HEK293 (cell line): ENCODE data around the gene NDST1.

Experiments used
- CTCF ChIA-PET: fragments of 350-600 bp; formaldehyde crosslinking; extraction: SDS; loops from one replicate; lab custom pipeline; 2021; ENCODE audit warnings: antibody characterized with exemption; lab: Yijun Ruan, JAX
- POLR2A ChIA-PET: fragments of 300-600 bp; formaldehyde crosslinking; extraction: SDS; loops from one replicate; lab custom pipeline; 2020; ENCODE audit warnings: antibody characterized with exemption, inconsistent platforms; lab: Yijun Ruan, JAX
- H3K27ac ChIP-seq: fragments of 200-500 bp; sonication (Bioruptor generic); 2 replicates; pipeline ENCODE4 v1.5.1; 2014; ENCODE audit warnings: low read depth, low read length, control low read depth, inconsistent platforms; ENCODE audit errors: extremely low read depth
- H3K36me3 ChIP-seq, 2 experiments: fragments of 200-500 bp in 1 of 2; sonication (Bioruptor generic) in 1 of 2; 1 replicate in 1 of 2; 2 replicates in 1 of 2; pipeline ENCODE4 v1.5.1; 2014 to 2017; ENCODE audit warnings: inconsistent platforms in 2 of 2, low read length in 2 of 2; ENCODE audit not compliant: control insufficient read depth in 2 of 2, insufficient read depth in 1 of 2
- H3K4me1 ChIP-seq: fragments of 200-500 bp; sonication (Bioruptor generic); 2 replicates; pipeline ENCODE4 v1.5.1; 2014; ENCODE audit warnings: mild to moderate bottlenecking, low read length, inconsistent platforms; ENCODE audit not compliant: control insufficient read depth, insufficient read depth
- H3K4me3 ChIP-seq: 2 replicates; pipeline ENCODE4 v1.5.1; 2011; ENCODE audit warnings: low read depth, mild to moderate bottlenecking, control low read depth, low read length, moderate library complexity
- H3K9me3 ChIP-seq: fragments of 200-500 bp; sonication (Bioruptor generic); 2 replicates; pipeline ENCODE4 v1.5.1; 2014; ENCODE audit warnings: low read depth, low read length, inconsistent platforms; ENCODE audit not compliant: control insufficient read depth, insufficient read depth
- ATF2 ChIP-seq: fragments of 450-650 bp; formaldehyde crosslinking; IDR thresholded peaks from 2 replicates; pipeline ENCODE4 v1.5.1; 2016; ENCODE audit warnings: missing biosample characterization, missing genetic modification characterization, low read depth
- BCL6B ChIP-seq: fragments of 450-650 bp; formaldehyde crosslinking; IDR thresholded peaks from 2 replicates; pipeline ENCODE4 v1.5.1; 2017; ENCODE audit warnings: missing biosample characterization, missing genetic modification characterization
- CTCF ChIP-seq: fragments of 450-650 bp; formaldehyde crosslinking; IDR thresholded peaks from 2 replicates; pipeline ENCODE4 v1.5.1; 2016; ENCODE audit warnings: missing biosample characterization, missing genetic modification characterization
- HOXD13 ChIP-seq: sonication (generic); formaldehyde crosslinking; IDR thresholded peaks from 2 replicates; pipeline ENCODE4 v1.8.0; 2022; ENCODE audit warnings: missing genetic modification reagents, borderline replicate concordance
- TCF7L2 ChIP-seq: IDR thresholded peaks from 2 replicates; pipeline ENCODE4 v1.6.1; 2011; ENCODE audit warnings: low read depth, mild to moderate bottlenecking, inconsistent platforms, low read length, moderate library complexity, borderline replicate concordance
- ZBTB1 ChIP-seq: fragments of 450-650 bp; formaldehyde crosslinking; IDR thresholded peaks from 2 replicates; pipeline ENCODE4 v1.5.1; 2016; ENCODE audit warnings: missing biosample characterization, missing genetic modification characterization
- ZFHX2 ChIP-seq: fragments of 450-650 bp; formaldehyde crosslinking; conservative IDR thresholded peaks from 2 replicates; pipeline ENCODE4 v1.5.1; 2016; ENCODE audit warnings: missing biosample characterization, missing genetic modification characterization
- ZFP41 ChIP-seq: fragments of 450-650 bp; formaldehyde crosslinking; IDR thresholded peaks from 2 replicates; pipeline ENCODE4 v1.5.1; 2016; ENCODE audit warnings: missing biosample characterization, missing genetic modification characterization, borderline replicate concordance
- ZNF112 ChIP-seq: fragments of 450-650 bp; formaldehyde crosslinking; IDR thresholded peaks from 2 replicates; pipeline ENCODE4 v1.5.0; 2017; ENCODE audit warnings: missing biosample characterization, missing genetic modification characterization
- ZNF132 ChIP-seq: fragments of 450-650 bp; formaldehyde crosslinking; IDR thresholded peaks from 2 replicates; pipeline ENCODE4 v1.5.1; 2017; ENCODE audit warnings: missing biosample characterization, missing genetic modification characterization, borderline replicate concordance
- ZNF133 ChIP-seq: fragments of 450-650 bp; formaldehyde crosslinking; IDR thresholded peaks from 2 replicates; pipeline ENCODE4 v1.5.1; 2016; ENCODE audit warnings: missing biosample characterization, missing genetic modification characterization
- ZNF146 ChIP-seq: fragments of 450-650 bp; formaldehyde crosslinking; IDR thresholded peaks from 2 replicates; pipeline ENCODE4 v1.5.1; 2016; ENCODE audit warnings: missing biosample characterization, missing genetic modification characterization
- ZNF248 ChIP-seq: fragments of 450-650 bp; formaldehyde crosslinking; IDR thresholded peaks from 2 replicates; pipeline ENCODE4 v1.5.1; 2017; ENCODE audit warnings: missing biosample characterization, missing genetic modification characterization
- ZNF398 ChIP-seq: fragments of 450-650 bp; formaldehyde crosslinking; IDR thresholded peaks from 2 replicates; pipeline ENCODE4 v1.5.1; 2017; ENCODE audit warnings: missing biosample characterization, missing genetic modification characterization
- ZNF488 ChIP-seq: fragments of 450-650 bp; formaldehyde crosslinking; IDR thresholded peaks from 2 replicates; pipeline ENCODE4 v1.5.1; 2016; ENCODE audit warnings: missing biosample characterization, missing genetic modification characterization
- ZNF513 ChIP-seq: fragments of 450-650 bp; IDR thresholded peaks from 2 replicates; pipeline ENCODE4 v1.5.1; 2018; ENCODE audit warnings: missing biosample characterization, missing genetic modification characterization
- ZNF561 ChIP-seq: fragments of 450-650 bp; IDR thresholded peaks from 2 replicates; pipeline ENCODE4 v1.5.1; 2018; ENCODE audit warnings: missing biosample characterization, missing genetic modification characterization, borderline replicate concordance
- ZNF626 ChIP-seq: fragments of 450-650 bp; sonication (Bioruptor Pico); formaldehyde crosslinking; IDR thresholded peaks from 2 replicates; pipeline ENCODE4 v1.5.1; 2018; ENCODE audit warnings: missing biosample characterization, missing genetic modification characterization, inconsistent platforms
- ZNF645 ChIP-seq: fragments of 450-650 bp; formaldehyde crosslinking; IDR thresholded peaks from 2 replicates; pipeline ENCODE4; 2016; ENCODE audit warnings: missing biosample characterization, missing genetic modification characterization
- ZNF76 ChIP-seq: fragments of 450-650 bp; formaldehyde crosslinking; IDR thresholded peaks from 2 replicates; pipeline ENCODE4; 2016; ENCODE audit warnings: low read depth, missing biosample characterization, missing genetic modification characterization, borderline replicate concordance
- ZNF776 ChIP-seq: fragments of 450-650 bp; formaldehyde crosslinking; IDR thresholded peaks from 2 replicates; pipeline ENCODE4 v1.5.0; 2017; ENCODE audit warnings: missing biosample characterization, missing genetic modification characterization, borderline replicate concordance
- ZSCAN30 ChIP-seq: fragments of 450-650 bp; IDR thresholded peaks from 2 replicates; pipeline ENCODE4 v1.5.1; 2018; ENCODE audit warnings: missing biosample characterization, mild to moderate bottlenecking, missing genetic modification characterization, moderate library complexity
- ZXDB ChIP-seq: fragments of 450-650 bp; formaldehyde crosslinking; IDR thresholded peaks from 2 replicates; pipeline ENCODE4 v1.5.1; 2016; ENCODE audit warnings: missing biosample characterization, missing genetic modification characterization

NDST1 gene

GRCh38 chr5:150532151-150532550, 24.2 kb downstream of the NDST1 start:
- H3K4me3 ChIP-seq, result no peak overlapping the region
- H3K27ac ChIP-seq, result no peak overlapping the region
- POLR2A ChIA-PET, result no interaction called here
- H3K36me3 ChIP-seq, result peaks cover 17 to 69% of the 10 kb centered on the region in 2 experiments; a peak in 2 of 3 replicates
- CTCF ChIA-PET, result interaction anchor here (0.6 to 2.1 kb wide), 3 partner anchors 13 to 170 kb away, joined by 3 to 7 read pairs (median 3); no protein-coding TSS in a partner anchor
- H3K4me1 ChIP-seq, result no peaks in the 10 kb centered on the region
- no peaks in the 10 kb centered on the region for H3K9me3 ChIP-seq
- no peak for TF ChIP-seq ZNF132 (tag by site-specific recombination)
- TF ChIP-seq ZNF248 (tag by site-specific recombination), result no peak
- TF ChIP-seq BCL6B (tag by site-specific recombination), result no peak
- no peak for TF ChIP-seq ZNF146 (tag by site-specific recombination)
- no peak for TF ChIP-seq ZNF133

- no peaks in the 10 kb centered on the region for H3K4me1 ChIP-seq
- no peak for TF ChIP-seq HOXD13 (CRISPR knock-in tag)
- TF ChIP-seq ZNF133, result no peak
- TF ChIP-seq ZSCAN30 (tag by site-specific recombination), result no peak
- TF ChIP-seq ZFHX2 (tag by site-specific recombination), result no peak
- no peak for TF ChIP-seq CTCF (tag by site-specific recombination)
- no peak for TF ChIP-seq ZNF626
- TF ChIP-seq ATF2 (tag by site-specific recombination), result no peak
- no peak for TF ChIP-seq ZFP41
- no peak for TF ChIP-seq TCF7L2
- TF ChIP-seq ZNF112 (tag by site-specific recombination), result no peak
- no peak for TF ChIP-seq ZXDB
- no peak for TF ChIP-seq ZNF76 (tag by site-specific recombination)
- TF ChIP-seq ZNF513 (tag by site-specific recombination), result no peak
- TF ChIP-seq ZBTB1 (tag by site-specific recombination), result no peak
- no peak for TF ChIP-seq ZNF398 (tag by site-specific recombination)
- TF ChIP-seq ZNF488 (tag by site-specific recombination), result no peak
- no peak for TF ChIP-seq ZNF776 (tag by site-specific recombination)
- TF ChIP-seq ZNF561, result no peak
- TF ChIP-seq ZNF645 (tag by site-specific recombination), result no peak
- TF ChIP-seq, all 188 proteins: peak for 0
- ChIA-PET CTCF (interaction anchor here (0.6 to 0.7 kb wide), 2 partner anchors 15 to 16 kb away, joined by 3 read pairs; no protein-coding TSS in a partner anchor), POLR2A (no interaction called here)
- no peaks in the 10 kb centered on the region for H3K9me3 ChIP-seq
- H3K36me3 ChIP-seq, result peaks cover 17 to 68% of the 10 kb centered on the region in 2 experiments; a peak in 2 of 3 replicates
- H3K4me3 ChIP-seq, result no peak overlapping the region
- H3K27ac ChIP-seq, result no peak overlapping the region
These were observed 25.1 kb downstream of the NDST1 start for GRCh38 chr5:150532996-150533395.
